OCI-LY1 (cell line): ENCODE measurements around the gene RPL22L1.

ENCODE experiments used
- EZH2 ChIP-seq: fragments of 200-600 bp; sonication (generic), shearing (Covaris generic); IDR thresholded peaks from 2 replicates; pipeline ENCODE4 v1.8.0; 2017; ENCODE audit warnings: borderline replicate concordance, mixed run types, mild to moderate bottlenecking, antibody characterized with exemption, low read length, moderate library complexity, mixed read lengths
- TF ChIP-seq, protein P1 (sequence below): fragments of 200-600 bp; sonication (generic), shearing (Covaris generic); IDR thresholded peaks from 2 replicates; pipeline ENCODE4 v1.5.1; 2017; ENCODE audit warnings: mild to moderate bottlenecking, antibody characterized with exemption, low read length, moderate library complexity, mixed read lengths

DNA sequence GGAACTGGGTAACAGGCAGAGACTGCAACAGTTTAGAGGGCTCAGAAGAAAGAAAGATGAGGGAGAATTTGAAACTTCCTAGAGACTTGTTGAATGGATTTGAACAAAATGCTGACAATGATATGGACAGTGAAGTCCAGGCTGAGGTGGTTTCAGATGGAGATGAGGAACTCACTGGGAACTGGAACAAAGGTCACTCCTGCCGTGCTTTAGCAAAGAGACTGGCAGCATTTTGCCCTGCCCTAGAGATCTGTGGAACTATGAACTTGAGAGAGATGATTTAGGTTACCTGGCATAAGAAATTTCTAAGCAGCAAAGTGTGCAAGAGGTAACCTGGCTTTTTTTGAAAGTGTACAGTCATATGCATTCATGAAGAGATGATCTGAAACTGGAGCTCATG is 26.8 kb upstream of the RPL22L1 start:
- TF ChIP-seq, protein P1, sequence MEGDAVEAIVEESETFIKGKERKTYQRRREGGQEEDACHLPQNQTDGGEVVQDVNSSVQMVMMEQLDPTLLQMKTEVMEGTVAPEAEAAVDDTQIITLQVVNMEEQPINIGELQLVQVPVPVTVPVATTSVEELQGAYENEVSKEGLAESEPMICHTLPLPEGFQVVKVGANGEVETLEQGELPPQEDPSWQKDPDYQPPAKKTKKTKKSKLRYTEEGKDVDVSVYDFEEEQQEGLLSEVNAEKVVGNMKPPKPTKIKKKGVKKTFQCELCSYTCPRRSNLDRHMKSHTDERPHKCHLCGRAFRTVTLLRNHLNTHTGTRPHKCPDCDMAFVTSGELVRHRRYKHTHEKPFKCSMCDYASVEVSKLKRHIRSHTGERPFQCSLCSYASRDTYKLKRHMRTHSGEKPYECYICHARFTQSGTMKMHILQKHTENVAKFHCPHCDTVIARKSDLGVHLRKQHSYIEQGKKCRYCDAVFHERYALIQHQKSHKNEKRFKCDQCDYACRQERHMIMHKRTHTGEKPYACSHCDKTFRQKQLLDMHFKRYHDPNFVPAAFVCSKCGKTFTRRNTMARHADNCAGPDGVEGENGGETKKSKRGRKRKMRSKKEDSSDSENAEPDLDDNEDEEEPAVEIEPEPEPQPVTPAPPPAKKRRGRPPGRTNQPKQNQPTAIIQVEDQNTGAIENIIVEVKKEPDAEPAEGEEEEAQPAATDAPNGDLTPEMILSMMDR: no peak
- no peak for TF ChIP-seq EZH2
